GM18520 (cell line): ENCODE data around the gene ARF1.
"Not testable (repeated sequence)": the region's sequence is repeated elsewhere in the genome, so short reads cannot be mapped to it uniquely, and the experiment has no call there.

Experiments used
- ATAC-seq: cut with Tn5 transposase; IDR thresholded peaks from one replicate; pipeline ENCODE4 v1.9.1; 2021; ENCODE audit not compliant: unreplicated experiment

ARF1 gene

DNA sequence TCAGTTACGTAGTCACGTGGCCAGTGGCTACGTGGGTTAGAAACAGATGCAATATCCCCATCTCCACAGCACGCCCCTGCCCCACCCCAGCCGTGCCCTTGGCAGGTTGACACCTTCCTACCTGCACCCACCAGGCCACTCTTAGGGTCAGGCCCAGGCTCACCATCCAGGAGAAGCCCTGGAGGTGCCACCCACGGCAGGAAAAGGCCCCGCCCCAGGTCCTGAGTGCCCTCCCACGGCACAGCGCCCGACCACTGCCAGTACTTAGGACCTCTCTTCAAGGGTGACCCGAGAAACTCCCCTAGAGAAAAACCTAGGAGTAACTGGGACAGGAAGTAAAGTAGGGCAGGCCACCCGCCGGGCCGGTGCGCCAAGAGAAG lies 19.1 kb downstream of the ARF1 start:
- ATAC-seq: no peak

DNA sequence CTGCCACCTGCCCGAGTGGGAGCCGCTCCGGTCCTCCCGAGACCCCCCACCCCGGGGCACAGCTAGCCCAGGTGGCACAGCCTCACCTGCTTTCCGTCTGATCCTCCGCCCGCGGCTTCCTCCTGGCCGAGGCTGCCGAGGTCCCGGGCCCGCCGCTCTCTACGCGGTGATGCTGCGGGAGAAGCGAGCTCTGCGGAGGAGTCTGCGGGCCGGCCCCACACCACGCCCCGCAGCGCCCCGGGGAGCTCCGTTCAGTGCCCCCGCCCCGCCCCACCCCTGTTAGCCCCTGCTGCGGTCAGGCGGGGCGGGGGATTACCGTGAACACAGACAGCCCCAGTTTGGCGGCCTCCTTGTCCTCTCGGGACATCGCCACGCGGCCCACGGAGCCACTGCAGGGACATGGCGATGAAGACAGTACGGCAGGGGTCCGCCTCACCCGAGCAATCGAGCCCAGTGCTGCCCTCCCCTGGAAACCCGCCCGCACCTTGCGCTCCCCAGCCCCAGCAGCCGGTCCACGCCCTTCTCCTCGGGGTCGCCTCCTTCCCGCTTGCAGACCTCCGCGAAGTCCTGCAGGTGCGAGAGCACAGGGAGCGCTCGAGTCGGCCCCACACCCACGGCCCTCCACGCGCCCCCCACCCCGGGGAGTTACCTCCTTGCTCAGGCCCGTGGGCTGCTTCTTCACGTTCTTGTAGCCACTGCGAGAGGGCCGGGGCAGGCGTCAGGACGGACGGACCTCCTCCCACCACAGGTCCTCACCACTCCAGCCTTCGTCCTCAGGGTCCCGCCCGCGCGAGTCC lies 19.7 kb downstream of the ARF1 start:
- ATAC-seq: no peak

DNA sequence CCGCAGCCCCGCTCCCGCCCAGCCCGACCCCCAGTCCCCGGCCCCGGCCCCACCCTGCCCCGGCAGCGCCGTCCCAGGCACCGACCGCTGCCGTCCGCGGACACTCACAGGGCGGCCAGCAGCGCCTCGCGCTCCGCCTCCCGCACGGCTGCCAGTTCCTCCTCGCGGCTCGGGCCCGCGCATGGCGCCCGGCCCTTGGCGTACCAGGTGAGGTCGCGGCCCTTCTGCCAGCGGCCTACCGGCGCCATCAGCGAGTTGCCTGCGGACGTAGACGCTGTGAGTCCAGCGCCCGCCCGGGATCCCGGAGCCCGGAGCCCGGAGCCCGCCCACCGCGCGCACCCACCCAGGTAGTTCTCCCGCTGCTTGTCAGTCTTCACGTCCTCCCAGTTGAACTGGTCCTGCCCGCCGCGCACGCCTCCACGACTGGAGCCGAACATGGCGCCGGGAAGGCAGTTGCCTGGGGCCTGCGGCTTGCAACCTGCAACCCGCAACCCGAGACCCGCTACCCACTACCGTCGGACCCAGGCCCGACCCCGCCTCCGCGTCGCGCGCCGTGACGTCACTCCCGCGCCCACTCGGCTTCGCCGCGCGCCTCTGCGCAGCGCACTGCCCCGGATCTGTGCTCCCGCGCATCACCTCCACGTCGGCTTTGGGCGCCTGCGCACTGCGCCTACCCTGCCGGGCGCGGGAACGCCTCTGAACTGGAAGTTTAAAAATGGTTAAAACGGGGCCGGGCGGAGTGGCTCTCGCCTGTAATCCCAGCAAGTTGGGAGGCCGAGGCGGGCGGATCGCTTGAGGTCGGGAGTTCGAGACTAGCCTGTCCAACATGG lies 20.5 kb downstream of the ARF1 start, which contains the start of gene C1orf35:
TSS of gene C1orf35 (minus strand) at position 535 of the 830 bp plus-strand sequence. CDS start at position 437, 98 bp downstream.
- peak; percentile 64 for ATAC-seq

DNA sequence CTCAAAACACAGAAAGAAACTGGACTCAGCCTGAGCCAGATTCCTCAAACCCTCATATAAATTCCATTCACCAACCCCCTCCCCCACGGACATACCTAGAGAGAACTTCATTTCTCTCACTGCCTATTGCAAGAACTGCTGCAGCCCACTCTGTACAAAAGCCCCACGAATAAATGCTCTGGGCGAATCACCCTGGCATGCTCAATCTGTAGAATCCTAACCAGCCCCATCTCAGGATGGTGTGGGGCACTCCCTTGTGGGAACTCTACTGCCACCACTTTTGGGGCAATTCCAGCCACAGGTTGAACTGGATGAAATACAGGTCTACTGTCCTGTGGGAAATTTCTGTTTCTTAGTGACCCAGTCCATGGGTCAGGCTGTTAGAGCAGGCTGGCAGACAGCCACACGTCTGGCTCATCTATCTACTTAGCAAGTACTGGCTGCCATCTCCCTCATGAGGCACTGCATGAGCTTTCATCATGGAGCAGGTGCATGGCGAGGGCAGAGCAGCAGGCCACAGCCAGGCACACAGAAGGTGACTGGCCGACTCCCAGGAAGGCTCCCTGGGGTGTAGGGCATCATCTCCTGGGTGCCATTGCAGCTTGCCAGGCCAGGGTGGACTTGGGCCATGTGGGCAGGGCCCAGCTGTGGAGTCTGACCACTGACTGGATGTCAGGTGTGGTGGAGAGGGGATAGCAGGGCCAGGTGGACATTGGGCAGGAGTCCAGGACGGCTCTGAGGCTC lies 22.2 kb downstream of the ARF1 start:
- ATAC-seq: no peak

DNA sequence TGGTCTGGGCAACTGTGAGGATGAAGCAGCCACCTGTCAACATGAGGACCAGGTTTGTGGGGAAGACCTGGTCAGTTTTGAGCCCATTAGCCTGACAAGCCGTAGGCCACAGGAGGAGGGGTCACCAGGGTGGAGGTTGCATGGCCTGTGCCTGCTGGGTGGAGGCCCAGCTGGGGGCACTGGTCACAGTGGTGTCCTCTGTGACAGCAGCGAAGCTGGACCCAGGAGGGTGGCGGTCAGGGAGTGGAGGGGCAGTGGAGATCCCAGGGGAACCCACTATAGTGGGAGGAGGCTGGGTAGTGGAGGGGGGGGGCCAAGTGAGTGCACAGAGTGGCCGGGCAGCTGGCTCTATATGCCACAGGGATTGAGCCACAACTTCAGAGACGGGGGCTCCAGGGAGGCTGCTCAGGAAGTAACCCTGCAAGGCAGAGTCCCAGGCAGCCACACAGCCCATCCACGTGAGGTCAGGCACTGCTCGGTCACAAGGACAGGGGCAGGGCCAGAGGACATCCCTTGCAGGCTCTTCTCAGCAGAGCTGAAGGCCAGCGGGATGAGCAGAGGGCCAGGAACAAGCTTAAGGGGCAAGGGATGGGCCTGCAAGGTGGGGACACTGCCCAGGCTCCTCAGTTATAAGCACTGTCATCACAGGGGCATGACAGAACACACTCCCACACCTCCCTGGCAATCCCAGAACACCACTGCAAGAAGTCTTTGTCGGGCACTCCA lies 22.9 kb downstream of the ARF1 start:
- no peak for ATAC-seq

DNA sequence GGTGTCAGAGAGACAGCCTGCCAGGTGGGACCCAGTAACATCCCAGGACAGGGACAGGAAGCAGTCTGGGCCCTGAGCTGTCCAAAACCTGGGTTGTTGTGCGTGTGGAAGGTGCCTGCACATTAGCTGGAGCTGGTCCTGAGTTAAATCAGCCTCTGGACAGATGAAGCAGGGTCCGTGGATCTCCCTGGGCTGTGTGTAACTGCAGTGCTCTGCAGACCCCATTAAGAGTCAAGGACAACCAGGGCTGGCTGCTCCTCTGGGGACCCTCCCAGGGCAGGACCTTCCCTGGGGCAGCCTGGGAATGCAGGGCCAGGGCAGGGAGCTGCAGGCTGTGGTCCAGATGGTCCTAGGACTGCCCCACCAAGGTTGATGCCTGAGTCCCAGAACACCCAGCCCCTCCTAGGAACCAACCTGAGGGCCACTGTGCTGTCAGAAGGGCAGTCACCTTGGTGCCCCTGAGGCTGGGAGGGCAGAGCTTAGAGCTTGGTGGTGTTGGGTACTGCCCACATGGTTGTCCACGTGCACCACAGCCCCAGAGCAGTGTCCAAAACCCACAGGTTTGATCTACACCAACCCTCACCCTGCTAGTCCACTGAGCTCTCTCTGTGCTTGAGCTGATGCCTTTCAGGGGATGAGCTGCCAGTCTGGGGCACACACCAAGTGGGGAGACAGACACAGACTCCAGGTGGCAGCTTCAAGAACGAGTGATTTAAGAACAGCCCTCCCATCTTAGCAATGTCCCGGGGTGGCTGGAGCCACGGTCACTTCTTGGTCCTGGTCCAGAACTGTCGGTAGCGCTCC lies 23.7 kb downstream of the ARF1 start:
- ATAC-seq: no peak

DNA sequence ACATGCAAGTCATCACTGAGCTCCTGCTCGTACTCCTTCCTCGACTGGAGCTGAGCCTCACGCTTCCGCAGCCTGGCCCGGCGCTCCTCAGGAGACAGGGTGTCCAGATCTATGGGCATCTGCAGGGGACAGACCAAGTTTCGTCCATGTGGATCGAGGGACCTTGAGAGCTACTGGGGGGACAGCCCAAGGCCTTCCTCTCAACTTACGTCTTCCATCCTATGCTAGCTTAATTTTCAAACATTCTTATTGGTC lies 24.2 kb downstream of the ARF1 start:
- ATAC-seq: no peak

DNA sequence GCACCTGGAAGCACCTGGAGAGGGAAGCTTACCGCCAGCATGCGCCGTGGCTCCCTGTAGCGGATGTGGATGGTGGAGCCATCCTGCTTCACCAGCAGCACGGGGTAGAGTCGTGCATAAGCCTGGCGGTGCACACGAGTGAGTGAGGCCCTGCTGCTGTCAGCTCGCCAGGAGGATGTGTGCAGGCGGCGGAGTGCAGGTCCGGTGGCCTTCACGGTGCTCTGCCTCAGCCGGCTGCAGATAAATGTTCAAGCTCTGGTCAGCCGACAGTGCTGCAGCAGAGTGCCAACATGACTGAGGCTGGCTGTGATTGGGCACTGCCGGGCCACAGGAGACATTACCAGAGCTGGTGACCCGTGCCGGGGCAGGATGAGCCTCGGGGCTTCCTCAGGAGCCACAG lies 25.1 kb downstream of the ARF1 start:
- ATAC-seq: no peak

DNA sequence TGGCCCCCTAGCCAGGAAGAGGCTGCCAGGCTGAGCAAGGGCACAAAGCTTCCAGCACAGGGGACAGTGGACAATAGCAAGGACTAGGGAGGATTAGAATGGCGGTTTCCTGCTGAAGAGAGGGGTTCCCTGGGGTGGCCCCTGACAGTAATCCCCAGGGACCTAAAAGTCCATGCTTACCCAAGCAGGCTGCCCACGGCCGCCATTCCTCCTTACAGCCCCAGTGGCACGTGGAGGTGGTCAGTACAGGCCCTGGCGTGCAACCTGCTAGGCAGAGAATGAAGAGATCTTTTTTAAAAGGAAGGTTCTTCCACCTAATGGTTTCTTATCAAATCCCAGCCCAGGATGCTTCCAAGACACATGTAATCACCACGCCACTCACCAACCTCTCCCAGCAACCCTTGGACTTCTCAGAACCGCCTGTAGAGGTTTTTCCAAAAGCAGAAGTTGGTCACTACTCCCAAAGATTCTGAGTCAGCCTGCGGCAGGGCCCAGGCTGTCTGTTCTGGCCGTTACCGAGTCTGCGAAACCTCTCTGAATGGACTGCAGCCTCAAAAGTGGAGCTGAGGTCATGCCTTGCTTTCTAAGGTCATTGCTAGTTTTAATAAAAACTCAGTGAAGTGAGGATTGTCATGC lies 25.7 kb downstream of the ARF1 start:
- no peak for ATAC-seq

DNA sequence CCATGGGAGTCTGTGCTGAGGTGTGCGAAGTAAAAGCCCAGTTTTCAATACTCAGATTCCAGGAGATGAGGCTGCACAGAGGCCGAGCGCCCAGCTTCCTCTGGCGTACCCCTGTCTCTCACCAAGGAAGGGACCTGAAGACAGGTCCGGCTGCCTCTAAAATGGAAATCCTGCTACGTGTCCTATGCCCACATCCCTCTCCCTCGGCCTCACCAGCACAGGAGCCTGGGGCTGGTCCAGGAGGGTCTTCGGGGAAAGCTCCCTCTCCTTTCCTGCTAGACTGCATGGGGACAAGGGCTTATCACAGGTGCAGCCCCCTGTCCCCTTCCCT lies 26.2 kb downstream of the ARF1 start:
- no peak for ATAC-seq

DNA sequence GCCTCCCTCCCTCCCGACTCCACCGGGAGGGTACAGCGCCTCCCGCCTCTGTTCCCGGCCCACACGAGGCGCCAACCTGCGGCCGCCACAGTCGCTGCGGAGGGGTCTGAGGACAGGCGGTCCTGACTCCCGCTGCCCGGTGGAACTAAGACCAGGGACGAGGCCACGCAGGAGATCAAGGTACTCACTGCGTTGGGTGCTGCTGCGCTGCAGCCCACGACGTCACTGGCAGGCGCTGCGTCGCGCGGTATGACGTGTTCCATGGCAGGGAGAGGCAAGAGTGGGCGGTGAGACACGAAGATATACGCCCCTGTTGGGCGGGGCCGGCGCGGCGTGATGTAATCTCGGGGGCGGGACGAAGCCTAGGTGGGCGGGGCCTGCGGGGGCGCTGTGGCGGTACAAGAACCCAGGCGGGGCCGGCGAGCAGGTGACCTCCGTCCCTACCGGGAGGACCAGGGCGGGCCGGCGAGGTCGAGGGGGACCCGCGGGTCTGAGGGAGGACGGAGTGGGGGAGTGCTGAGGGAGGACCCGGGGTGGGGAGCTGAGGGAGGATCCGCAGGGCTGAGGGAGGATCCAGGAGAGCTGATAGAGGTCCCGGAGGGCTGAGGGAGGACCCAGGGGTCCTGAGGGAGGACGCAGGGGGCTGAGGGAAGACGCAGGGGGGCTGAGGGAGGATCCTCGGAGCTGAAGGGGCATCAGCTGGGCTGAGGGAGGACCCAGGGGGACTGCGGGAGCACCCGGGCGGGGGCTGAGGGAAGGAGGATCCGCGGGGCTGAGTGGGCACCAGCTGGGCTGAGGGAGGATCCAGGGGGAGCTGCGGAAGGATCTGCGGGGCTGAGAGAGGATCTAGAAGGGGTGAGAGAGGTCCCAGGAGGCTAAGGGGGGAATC lies 26.8 kb downstream of the ARF1 start, which contains the start of gene MRPL55:
TSS of gene MRPL55 (minus strand) at position 227 of the 889 bp plus-strand sequence. CDS start 1,039 bp downstream, outside the sequence.
- ATAC-seq: peak; percentile 91

DNA sequence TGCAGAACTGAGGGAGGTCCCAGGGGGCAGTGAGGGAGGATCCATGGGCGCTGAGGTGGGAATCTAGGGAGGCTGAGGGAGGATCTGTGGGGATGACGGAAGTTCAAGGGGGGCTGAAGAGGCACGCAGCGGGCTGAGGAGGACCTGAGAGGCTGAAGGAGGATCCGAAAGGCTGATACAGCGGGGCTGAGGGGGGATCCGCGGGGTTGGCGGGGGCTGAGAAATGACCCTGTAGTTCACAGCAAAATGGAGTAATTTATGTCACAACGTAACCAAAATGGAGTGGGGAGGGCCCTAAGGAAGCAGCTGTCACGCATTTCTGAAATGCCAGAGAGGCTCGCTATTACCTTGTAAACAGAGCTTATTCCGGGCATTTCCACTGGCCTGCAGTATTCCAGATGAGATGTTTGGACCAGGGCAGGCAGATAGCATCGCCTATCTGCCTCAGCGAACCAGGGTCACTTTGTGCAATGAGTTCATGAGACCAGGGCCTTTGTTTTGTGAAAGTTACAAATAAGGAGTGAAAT lies 27.5 kb downstream of the ARF1 start:
- ATAC-seq: no peak

DNA sequence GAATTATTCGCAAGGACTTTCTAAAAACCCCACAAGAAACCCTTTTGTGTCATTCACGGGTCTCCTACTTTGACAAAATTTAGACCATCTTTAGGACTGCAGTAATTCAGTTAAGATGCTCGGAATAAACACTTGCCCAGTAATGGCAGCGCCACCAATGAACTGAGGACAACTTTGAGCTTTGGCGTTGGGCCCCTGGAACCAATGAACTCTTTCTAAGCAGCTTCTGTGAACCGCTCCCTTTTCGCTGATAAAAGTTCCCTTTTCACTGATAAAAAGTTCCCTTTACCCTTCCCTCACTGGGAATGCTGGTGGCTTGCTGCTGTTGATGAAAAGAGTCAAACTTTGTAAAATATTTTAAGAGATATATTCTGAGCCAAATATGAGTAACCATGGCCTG lies 28.0 kb downstream of the ARF1 start:
- no peak for ATAC-seq

DNA sequence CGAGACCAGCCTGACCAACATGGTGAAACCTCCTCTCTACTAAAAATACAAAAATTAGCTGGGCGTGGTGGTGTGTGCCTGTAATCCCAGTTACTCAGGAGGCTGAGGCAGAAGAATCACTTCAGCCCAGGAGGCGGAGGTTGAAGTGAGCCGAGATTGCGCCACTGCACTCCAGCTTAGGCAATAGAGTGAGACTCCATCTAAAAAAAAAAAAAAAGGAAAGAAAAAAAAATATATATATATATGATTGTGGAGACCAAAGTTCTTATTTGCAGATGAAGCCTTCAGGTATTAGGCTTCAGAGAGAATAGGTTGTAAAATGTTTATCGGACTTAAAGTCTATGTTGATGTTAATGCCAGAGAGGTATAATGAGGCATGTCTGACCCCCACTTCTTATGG lies 28.8 kb downstream of the ARF1 start:
- ATAC-seq: not testable (repeated sequence)

DNA sequence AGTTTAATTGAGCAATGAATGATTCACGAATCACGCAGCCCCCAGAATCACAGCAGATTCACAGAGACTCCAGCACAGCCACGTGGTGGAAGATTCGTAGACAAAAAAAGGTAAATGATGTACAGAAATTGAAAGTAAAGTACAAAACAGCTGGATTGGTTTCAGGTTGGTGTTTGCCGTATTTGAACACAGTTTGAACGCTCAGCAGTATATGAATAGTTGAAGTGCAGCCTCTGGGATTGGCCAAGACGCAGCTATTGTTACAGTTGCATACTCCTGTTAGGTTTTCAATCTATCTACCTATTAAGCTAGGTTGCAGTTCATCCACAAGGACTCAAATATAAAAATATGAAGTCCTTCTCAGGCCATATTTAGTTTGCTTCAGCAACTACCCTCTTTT lies 29.7 kb downstream of the ARF1 start:
- ATAC-seq: no peak

DNA sequence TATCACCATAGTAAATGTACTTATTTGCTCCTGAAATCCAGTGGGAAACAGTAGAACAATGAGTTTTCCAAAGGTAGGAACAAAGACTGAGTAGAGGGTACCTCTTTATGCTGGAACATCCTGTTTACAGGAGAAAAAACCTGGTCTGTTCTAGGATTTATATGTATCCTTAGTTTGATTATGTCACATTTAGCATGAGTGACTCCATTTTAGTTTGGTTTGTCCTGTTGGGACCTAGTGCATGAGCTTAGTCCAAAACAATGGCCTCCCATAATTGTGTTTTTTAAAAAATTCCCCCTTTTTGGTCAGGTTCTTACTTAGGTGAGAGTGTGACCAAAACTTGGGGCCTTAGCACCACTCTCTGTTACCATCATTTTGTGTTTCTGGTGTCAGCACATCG lies 30.1 kb downstream of the ARF1 start:
- no peak for ATAC-seq

DNA sequence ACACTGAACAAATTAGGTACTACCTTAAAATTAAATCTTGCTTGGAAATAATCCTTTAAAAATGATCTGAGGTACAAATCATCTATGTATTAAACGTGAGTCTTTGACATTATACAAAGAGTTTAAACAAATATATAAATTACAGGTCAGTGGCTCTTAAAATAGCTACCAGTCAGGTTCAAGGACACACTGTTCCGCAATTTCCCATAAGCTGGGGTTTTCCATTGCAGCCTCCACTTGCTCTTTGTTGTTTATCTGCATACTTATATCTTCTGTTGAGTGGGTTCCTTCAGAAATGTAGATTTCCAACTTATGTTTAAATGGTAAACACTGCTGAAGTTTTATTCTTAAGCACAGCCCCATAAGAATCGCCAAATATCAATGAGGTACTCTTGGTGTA lies 32.3 kb downstream of the ARF1 start:
- ATAC-seq: no peak

DNA sequence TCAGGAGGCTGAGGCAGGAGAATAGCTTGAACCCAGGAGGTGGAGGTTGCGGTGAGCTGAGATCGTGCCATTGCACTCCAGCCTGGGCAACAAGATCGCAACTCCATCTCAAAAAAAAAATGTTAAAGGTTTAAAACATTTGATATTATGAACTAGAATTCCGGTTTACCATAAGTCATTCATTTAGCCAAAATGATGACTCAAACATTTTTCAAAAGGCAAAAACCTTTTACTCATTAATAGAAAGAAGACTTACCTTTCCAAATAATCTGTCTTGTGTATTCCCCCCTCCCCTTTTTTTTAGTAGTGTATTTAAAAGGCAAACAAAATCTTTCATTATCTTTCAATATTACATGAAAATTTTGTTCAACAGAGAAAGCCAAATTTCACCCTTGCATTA lies 34.8 kb downstream of the ARF1 start:
- no peak for ATAC-seq

DNA sequence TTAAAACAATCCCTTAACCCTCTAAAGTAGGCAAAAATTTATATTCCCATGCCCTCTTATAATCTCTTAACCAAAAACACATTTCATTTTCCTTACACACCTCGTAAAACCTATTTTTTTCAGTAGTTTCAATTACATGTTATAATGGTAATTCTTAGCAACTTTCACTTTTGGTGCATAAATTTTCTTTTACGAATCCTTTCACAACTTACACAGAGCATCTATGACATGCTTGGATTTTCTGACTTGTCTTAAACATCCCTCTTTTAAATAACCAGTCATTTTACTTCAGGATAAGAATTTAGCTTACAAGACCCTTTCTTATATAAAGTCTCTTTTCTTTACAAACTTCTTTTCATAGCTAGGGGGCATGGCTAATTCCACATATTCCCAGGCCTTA lies 35.5 kb downstream of the ARF1 start:
- no peak for ATAC-seq
